SW 1271 (cell line): ENCODE measurements around the gene TMEM245.
"Not testable (repeated sequence)": the region's sequence is repeated elsewhere in the genome, so short reads cannot be mapped to it uniquely, and the experiment has no call there.

Experiments
- DNase-seq, 2 experiments: peaks; one replicate each; lab custom pipeline; 2025; lab: John Stamatoyannopoulos, UW

TMEM245 gene

DNA sequence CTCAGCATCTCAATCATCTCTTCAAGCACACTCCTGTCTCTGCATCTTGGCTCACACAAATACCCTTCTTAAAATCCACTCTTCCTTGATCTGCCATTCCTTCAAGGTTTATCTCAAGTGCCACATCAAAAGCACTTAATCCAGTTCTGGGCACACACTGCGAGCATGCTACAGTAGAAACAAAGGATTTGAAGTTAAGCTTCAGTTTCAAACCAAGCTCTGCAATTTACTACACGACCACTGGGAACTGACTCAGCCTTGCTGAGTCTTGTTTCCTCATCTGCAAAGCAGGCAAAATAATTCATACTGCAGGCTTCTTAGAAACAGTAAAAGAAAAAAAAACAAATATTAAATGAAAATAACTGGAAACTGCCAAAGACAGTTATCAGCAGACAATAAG lies 56.0 kb downstream of the TMEM245 start:
- DNase-seq = peak in 1 of 2 experiments; percentile 24

DNA sequence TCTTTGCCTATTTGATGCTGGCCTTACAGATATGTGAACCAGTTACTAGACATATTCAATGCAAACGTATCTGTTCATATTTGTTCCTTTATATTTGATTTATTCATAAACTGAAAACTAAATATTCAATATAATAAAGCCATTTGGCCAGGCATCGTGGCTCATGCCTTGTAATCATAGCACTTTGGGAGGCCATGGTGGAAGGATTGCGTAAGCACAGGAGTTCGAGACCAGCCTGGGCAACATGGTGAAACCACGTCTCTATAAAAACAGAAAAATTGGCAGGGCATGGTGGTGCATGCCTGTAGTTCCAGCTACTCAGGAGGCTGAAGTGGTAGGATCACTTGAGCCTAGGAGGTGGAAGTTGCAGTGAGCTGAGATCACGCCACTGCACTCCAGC lies 57.2 kb downstream of the TMEM245 start:
- no peak for DNase-seq

DNA sequence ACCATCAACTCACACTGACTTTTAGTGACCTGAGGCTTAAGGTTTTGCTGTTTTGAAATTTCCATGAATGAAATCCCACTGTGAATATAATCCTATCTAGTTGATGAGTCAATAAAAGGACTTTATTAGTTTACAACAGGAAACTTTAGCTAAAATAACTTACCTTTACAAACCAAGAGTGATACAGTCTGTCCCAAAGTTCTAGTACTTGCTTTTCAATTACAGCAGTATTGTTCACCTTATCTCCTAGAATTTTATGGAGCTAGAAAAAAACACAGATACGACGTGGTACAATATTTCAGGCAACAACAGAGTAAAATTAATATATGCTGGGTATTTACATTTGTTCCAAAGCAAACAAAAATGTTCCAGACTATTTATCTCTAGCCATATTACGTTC lies 59.6 kb downstream of the TMEM245 start:
- no peak for DNase-seq

DNA sequence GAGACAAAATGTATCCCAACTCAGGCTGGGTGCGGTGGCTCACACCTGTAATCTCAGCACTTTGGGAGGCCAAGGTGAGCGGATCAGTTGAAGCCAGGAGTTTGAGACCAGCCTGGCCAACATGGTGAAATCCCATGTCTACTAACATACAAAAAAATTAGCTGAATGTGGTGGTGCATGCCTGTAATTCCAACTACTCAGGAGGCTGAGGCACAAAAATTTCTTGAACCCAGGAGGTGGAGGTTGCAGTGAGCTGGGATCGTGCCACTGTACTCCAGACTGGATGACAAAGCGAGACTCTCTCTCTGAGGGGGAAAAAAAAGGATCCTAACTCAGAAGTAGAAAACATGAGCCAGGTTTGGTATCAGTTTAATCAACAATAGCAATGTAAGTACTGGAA lies 66.6 kb downstream of the TMEM245 start:
- DNase-seq = not testable (repeated sequence)

- DNase-seq = no peak
Observed at GRCh38 chr9:109052416-109052815, 67.3 kb downstream of the TMEM245 start.

DNA sequence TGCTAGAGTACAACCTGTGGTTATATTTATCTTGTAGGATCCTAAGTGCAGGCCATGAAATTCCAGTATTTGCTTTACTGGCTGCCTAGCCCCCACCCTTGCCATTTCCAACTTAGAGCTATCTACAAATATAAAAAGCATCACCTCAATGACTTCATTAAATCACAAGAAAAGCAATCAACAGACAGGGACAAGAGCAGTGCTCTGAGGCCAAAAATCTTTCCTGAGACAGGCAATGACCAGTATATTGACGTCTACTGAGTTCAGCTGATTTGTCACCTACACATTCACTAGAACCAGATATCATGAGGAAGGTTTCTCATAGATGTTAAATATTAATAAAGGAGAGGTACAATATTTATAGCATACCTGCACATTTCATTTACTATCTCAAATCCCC lies 68.0 kb downstream of the TMEM245 start:
- DNase-seq = no peak

DNA sequence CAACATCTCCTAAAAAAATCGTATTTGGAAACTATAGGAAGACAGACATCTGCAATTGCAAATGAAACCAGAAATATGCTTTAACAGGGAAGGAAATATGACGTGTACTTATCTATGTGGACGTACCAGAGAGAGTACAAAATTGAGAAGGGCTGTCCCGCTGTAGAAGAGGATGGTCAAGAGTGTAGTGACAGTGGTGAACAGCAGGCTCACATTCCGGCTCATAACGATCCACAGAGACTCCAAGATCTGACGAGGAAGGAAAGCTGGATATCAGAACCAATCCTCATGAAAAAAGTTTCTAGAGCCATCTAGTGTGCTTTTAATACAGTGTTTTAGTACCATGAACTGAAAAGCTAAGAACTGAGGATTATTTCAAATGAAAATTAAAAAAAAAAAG lies 69.3 kb downstream of the TMEM245 start:
- no peak for DNase-seq

- DNase-seq = no peak
Observed at GRCh38 chr9:109048822-109049221, 70.9 kb downstream of the TMEM245 start.

GRCh38 chr9:109047259-109047658 lies 72.5 kb downstream of the TMEM245 start:
- DNase-seq = no peak

DNA sequence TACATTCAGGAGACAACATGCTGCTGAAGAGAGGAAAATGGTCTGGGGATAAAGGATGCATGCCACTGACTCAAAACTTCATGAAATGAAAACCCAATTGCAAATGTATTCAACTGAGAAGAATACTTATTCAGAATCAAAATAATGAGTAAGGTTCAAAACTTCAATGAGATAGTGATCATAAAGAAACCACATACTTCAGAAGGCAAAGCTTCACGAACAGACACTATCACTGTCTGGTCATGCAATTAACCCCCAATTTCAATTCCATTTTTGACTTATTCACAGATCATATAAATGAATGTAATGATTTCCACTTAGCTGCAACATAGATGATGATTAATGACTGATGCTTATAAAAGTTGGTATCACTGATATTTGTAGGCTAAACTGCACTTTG lies 73.4 kb downstream of the TMEM245 start:
- no peak for DNase-seq

GRCh38 chr9:109043578-109043977 lies 76.2 kb downstream of the TMEM245 start:
- DNase-seq = no peak

GRCh38 chr9:109040571-109040970 lies 79.2 kb downstream of the TMEM245 start:
- DNase-seq = no peak

DNA sequence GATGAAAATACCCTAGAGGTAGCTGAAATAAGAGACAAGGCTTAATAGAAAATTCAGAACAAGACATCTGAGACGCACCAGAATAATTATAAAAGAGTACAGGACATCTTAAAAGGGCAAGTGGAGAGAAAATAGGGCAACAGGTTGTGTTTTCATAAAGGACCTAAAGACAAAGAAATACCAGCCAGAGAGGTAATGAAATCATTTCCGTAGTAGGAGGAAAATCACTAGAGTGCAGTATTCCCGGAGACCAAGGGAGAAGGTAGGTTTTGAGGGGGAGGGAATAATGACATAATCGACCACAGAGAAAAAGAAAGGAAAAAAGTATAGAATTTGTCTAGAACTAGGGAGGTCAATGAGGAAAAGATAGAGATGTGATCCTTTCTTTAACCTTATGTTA lies 80.2 kb downstream of the TMEM245 start:
- DNase-seq = no peak

DNA sequence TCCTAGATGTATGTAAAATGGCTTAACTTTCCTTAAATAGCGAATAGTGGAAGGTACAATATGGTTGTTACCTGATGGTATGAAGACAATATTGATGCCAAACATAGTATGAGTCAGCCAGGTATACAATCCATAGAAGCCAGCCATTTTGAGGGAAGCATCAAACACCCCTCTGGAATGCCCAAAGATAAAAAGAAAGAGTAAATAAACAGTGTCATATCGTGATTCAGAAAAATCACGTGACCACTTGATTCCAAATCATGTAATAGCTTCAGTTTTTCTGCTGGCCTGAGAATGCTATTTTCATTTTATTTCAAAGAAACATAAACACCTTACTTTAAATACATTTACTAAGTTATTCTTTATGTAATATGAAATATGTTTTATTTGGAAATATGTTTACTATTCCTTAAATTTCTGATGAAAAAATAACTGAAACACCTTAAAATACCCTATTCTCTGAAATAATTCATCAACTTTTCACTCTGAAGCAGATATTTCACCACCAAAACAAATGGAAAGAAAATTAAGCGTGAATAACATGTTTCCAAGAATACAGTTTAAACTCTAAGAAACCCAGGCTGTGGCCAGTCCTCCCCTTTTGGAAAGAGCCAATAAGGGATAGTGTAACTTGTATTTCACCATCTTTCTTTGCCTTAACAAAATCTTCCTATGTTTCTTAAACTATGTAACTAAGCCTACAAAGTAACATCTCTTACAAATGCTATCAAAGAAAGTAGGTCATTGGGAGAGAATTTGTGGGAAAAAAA lies 81.6 kb downstream of the TMEM245 start:
- DNase-seq = no peak

DNA sequence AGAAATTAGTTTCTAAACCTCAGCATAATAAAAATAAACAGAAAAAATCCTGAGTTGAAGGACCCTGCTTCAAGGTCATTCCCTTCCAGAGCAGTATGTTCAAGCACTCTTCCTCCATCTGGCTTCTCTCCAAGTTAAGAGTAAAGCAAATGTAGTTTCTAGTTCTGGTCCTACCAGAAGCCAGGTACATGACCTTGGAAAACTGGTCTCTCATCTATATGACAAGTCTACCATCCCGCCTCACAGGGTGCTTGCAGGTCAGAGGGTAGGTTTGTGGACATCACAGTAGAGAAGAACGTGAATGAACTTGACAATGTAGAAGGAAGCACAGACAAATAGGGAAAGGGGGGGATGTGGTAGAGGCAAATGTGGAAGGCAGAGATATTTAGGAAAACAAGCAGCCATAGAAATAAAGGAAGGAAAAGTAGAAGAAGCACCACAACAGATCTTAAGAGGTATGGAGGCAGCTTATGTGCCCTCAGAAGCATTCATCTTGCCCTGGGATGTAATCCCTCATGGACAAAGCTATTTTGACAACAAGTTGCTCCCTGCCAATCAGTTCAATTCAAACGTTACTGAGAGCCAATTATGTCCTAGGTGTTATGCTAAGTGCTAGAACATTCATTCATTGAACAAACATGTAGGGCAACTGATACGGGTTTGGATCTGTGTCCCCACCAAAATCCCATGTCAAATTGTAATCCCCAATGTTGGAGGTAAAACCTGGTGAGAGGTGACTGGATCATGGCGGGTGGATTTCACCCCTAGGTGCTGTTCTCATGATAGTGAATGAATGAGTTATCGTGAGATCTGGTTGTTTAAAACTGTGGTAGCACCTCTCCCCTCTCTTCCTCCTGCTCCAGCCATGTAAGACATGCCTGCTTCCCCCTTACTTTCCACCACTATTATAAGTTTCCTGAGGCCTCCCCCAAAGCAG lies 82.7 kb downstream of the TMEM245 start:
- peak in 1 of 2 experiments; percentile 59 for DNase-seq

GRCh38 chr9:109035684-109036423 lies 83.9 kb downstream of the TMEM245 start:
- peak; percentile 84 to 97 for DNase-seq

DNA sequence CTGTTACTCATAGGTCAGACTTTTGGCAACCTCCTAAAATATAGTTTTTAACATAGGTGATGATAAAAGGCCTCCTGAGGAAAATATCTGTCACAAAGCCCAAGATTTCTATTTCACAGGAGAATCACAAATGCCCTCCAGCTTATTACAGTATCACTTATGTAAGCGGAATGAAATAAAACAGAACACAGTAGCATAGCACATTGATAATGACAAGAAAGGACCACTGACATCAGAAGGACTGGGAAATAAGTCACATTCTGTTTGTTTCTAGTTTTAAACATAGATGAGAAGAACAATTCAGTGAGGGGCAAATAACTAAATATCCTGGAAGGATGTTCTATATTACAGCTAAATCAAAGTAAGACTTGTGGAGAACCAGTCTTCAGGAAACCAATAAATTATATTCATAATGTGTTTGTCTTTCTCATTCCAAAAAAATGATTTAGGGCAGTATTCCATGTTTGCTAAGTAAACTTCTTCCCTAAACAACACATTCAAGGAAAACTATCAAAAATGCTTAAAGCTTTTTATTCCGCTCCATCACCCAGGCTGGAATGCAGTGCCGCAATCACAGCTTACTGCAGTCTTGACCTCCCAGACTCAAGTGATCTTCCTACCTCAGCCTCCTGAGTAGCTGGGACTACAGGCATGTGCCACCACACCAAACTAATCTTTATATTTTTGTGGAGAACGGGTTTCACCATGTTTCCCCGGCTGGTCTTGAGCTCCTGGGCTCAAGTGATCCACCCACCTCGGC lies 85.6 kb downstream of the TMEM245 start:
- no peak for DNase-seq

DNA sequence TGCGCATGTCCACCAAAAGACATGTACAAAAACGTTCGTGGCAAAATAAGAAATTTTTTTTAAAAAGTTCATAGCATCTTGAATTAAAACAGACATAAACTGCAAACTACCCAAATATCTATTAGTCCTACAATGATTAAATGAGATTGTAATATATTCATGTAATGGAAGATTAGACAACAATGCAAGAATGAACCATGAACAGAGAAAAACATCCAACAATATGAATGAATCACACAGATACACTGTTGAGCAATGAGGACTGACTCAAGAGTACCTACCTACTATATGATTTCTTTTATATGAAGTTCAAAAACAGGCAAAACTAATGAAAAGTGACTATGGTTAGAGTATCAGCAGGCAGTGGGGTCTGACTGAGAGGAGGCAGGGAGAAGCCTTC lies 88.5 kb downstream of the TMEM245 start:
- DNase-seq = no peak

- DNase-seq = no peak
Observed at GRCh38 chr9:109030426-109030825, 89.3 kb downstream of the TMEM245 start.

- DNase-seq = no peak
Observed at GRCh38 chr9:109028457-109028856, 91.3 kb downstream of the TMEM245 start.

DNA sequence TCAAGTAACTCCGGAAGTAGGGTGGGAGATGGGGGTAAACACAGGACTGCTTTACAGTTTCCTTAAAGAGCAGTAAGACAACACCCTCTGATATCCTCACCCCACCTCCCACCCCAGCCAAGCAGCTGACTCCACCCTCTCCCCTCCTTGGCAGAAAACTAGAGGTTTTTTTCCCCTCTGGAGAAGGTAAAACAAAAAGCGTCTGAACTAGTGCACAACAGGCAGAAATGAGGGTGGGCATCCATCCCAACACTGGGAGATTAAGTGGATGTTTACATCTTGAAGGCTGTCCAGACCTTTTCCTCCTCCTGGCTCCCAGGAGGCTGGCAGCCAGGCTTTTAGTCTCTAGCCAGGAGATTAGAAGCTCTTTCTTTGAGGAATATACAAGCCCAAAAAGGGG lies 92.6 kb downstream of the TMEM245 start:
- no peak for DNase-seq

GRCh38 chr9:109026306-109026705 lies 93.4 kb downstream of the TMEM245 start:
- DNase-seq = no peak
